HG03457 (cell line): ENCODE results near the gene TRMT13.

Source experiments
- ATAC-seq: cut with Tn5 transposase; IDR thresholded peaks from one replicate; pipeline ENCODE4 v1.9.1; 2021; ENCODE audit warnings: moderate number of reproducible peaks; ENCODE audit not compliant: unreplicated experiment

TRMT13 gene

DNA sequence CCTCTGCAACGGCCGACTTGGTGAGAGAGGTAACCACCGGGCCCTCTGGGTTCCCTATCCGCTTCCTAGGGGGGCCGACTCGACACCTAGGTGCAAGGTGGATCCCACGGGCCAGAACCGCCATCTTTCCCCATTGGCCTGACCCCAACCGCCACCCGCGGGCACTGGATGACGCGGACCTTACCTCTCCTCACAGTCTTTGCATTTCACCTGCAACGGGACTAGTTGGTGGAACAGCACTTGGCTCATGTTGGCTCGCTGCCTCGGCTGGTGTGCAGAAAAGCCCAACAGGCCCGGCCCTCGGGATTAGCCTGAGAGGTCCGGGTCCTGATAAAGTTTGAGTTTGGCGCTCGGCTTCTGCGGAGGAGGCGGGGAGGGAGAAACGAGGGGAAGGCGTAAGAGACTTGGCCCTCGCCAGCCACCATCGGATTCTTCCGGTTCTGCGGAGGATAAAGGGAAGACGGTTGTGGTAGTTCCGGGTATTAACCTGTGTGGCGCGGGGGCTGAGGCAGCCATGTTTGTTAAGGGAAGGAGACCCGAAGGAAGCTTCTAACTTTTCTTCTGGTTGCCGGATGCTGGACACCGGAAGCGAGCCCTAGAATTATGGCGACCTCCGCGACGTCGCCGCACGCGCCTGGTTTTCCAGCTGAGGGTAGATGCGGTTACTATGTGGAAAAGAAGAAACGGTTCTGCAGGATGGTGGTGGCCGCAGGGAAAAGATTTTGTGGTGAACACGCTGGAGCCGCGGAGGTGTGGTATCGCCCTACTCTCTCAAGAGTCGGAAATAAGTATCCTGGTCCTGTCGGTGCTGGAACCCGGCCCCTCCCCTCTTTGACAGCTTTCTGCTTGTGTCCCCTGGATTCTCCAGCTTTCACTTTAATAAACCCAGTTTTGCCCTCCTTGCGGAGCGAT, at the start of gene TRMT13, which contains the start of gene SASS6:
TSS of gene TRMT13 (plus strand) at position 598 of the 912 bp plus-strand sequence. CDS start at position 604, 6 bp downstream.
TSS of gene SASS6 (minus strand) at position 365 of the 912 bp plus-strand sequence. CDS start at position 249, 116 bp downstream.
- ATAC-seq: peak; percentile 85

DNA sequence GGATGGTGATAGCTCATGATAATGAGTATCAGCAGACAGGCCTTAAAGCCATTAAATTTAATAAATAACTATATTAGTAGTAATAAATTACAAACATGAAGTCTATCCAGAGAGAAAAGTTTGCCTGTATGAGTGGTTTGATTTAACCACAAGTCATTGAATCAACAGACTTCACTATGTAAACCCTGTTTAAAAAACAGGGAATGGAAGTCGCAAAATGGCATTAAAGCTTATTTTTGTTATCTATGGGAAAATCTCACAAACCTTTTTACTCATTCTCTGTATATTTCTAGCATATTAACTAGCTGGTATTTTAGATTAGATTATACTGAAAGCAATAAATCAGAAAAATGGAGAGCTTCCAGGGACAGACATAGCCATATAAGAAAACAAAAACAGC, 45.6 kb upstream of the TRMT13 start:
- ATAC-seq: no peak

DNA sequence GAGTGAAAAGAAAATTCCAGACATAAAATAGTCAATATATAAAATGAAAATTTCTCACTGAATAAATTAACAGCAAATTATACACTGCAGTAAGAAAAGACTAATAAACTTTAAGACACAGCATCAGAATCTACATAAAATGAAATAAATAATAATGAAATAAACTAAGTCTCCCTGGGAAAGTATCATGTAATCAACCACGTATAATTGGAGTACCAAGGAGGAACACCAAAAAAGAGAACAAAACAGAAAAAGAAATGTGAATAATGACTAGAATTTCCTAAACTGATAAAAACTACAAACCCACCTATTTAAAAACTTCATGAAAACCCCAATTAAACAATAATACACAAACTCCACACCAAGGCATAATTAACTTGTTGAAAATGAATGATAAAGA, 43.9 kb upstream of the TRMT13 start:
- ATAC-seq: no peak

- ATAC-seq: no peak
These were observed 42.5 kb upstream of the TRMT13 start for GRCh38 chr1:100090471-100090870.

GRCh38 chr1:100100202-100100601, 32.8 kb upstream of the TRMT13 start:
- ATAC-seq: no peak

GRCh38 chr1:100101564-100101963, 31.4 kb upstream of the TRMT13 start:
- no peak for ATAC-seq

GRCh38 chr1:100107696-100108095, 25.3 kb upstream of the TRMT13 start:
- ATAC-seq: no peak

DNA sequence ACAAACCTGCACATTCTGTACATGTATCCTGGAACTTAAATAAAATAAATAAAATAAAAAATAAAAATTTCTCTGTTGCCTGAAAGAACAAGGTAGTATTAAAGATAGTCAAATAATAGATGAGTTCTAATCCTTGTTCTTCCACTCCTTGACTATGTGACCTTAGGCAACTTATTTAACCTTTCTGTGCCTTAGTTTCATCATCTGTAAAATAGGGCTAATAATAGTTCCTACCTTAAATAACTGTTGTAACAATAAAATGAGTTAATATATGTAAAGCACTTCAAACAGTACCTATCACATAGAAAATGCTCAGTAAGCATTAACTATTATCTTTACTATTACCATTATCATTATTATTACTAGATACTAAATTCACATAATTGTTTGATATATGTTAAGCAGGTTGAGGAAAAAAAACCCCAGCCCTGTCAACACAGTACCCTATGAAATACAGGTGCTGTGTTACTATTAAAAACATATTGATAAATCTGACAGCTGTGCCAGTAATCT, 23.4 kb upstream of the TRMT13 start:
- ATAC-seq: no peak

GRCh38 chr1:100115524-100115923, 17.4 kb upstream of the TRMT13 start:
- no peak for ATAC-seq

DNA sequence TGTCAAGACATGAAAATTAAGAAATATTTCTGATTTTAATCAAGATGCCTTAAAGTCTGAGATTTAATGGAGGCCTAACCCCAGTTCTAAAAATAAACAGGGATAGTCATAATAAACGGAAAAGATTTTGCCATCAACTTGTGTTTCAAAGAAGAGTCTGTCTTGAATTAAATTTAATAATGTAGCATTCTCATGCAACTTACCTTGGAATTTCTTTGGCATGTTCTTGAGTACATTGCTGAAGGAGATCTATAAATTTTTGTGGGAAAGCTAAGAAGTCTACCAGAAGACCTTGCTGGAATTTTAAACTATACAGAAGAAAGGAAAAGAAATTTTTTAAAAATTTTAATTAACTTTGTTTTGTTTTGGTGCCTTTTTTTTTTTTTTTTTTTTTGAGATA, 10.8 kb upstream of the TRMT13 start:
- no peak for ATAC-seq

- ATAC-seq: no peak
These were observed 5.7 kb upstream of the TRMT13 start for GRCh38 chr1:100127226-100127625.

- no peak for ATAC-seq
These were observed 2.3 kb upstream of the TRMT13 start for GRCh38 chr1:100130552-100131077.

DNA sequence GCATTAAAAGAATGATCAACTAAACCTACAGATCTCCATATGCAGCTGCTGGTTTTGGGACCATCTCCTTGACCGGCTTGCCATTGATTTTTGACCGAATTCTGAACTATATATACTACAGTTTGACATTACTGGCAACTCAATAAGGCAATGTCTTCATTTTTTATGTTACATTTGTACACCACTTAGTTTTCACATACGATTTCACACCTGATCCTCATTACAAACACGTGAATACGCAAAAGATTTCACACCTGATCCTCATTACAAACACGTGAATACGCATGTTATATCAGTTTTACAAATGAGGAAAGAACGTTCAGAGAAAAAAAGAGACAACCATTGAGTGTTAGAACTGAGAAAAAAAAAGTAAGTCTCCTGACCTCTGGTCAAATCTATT, 1.3 kb upstream of the TRMT13 start:
- no peak for ATAC-seq

GRCh38 chr1:100134872-100135271, 1.9 kb downstream of the TRMT13 start:
- ATAC-seq: no peak

GRCh38 chr1:100137602-100138001, 4.6 kb downstream of the TRMT13 start:
- no peak for ATAC-seq

DNA sequence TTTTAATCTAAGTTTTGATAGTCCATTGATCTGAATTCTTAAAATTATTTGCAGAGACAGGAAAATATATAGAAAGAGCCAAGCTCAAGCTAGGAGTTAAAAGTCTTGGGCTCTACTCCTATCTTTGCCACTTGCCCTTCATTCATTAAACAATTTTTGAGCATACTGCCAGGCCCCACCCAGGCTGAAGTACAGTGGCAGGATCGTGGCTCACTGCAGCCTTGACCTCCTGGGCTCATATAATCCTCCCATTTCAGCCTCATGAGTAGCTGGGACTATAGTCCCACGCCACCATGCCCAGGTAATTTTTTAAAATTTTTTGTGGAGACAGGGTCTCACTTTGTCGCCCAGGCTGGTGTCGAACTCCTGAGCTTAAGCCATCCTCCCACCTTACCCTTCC, 8.2 kb downstream of the TRMT13 start:
- ATAC-seq: no peak

DNA sequence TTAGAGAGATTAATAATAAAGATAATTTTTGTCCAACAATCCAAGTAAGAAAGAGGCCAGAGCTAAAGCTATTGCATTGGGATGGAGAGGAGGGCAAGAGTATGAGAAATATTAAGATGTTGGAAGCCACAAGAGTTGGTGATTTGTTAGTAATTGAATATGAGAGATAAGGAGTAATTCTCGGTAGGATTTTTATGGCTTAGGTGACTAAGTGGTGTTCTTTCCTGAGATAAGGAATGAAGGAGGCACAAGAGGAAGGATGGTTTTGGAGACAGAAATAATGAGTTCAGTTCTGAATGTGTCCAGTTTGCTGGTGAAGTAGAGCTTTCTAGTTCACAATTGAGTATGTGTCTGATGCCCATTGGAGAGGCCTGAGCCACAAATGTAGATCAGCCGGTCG, 9.4 kb downstream of the TRMT13 start:
- ATAC-seq: no peak

DNA sequence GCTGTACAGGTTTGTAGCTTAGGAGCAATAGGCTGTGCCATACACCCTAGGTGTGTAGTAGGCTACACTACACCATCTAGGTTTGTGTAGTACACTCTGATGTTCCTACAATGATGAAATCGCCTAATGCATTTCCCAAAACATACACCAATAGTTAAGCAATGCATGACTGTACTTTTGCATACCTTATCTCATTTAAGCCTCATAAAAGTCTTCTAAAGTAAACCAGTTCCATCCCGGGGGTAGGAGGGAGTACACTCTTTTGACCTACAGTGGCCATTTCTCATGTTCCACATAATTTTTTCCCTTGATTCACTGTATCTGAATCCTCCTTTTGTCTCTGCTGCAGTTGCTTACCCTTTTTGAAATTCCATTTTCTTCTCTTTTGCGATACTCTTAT, 12.2 kb downstream of the TRMT13 start:
- ATAC-seq: no peak

DNA sequence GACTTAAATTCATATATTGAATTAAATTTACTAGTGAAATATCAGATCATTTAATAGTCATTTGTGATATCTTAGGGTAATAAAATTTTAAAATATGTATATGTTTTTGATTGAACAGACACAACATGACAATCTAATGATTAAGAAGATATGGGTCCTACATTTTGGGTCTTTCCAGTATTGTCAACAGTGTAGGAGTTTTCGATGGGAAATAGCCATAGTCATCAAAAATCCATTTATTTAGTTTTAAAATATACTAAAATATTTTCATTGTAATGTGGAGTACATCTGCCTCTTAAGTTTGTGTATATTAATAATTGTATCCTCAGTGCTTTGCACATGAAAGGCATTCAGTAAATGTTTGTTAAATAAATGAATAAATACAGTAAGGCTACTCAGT, 14.0 kb downstream of the TRMT13 start:
- no peak for ATAC-seq

- no peak for ATAC-seq
These were observed 14.9 kb downstream of the TRMT13 start for GRCh38 chr1:100147875-100148274.

DNA sequence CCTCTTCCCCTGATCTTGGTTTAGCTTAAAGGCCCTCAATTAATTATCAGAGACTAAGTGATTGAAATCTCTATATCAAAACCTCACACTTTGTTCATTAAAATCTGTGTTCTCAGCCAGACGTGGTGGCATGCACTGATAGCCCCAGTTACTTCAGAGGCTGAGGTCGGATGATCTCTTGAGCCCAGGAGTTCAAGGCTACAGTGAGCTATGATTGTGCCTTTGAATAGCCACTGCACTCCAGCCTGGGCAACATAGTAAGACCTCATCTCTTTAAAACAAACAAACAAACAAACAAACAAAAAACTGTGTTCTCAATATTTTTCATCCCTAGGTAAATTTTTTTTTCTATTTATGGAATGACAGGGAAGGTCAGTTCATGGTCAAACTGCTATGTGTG, 18.7 kb downstream of the TRMT13 start:
- ATAC-seq: no peak

DNA sequence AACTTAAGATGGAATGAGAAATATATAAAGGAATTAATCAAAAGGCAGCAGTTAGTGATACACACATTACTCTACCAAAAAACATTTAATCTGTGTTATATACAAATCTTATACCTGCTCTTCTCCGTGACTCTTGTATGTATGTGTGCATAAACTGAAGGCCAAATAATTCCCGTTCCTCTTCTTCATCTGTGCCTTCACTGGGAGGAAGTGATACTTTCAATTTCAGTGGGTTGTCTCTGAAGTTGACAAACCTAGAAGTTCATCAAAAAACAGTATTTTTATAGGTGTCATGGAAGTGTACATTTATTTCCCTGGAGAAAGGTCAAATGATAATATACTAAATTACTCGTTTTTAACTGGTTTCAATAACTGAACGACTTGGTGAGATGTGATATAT, 19.3 kb downstream of the TRMT13 start:
- no peak for ATAC-seq
